PFSK-1 (cell line): ENCODE data around the gene CRIP2.

Source experiments
- FOXP2 ChIP-seq: optimal IDR thresholded peaks from 2 replicates; pipeline ENCODE3; 2011; ENCODE audit warnings: borderline replicate concordance, control low read depth, inconsistent platforms; ENCODE audit not compliant: insufficient read depth; ENCODE audit errors: extremely low read length, extremely low read depth
- POLR2AphosphoS5 ChIP-seq: IDR thresholded peaks from 2 replicates; pipeline ENCODE4 v1.6.1; 2012; ENCODE audit warnings: low read depth, mild to moderate bottlenecking, control low read depth, low read length, moderate library complexity
- REST ChIP-seq, 2 experiments: IDR thresholded peaks; 2 replicates each; pipeline versions ENCODE4 v1.6.1 to v1.8.0; 2011 to 2012; ENCODE audit warnings: low read depth in 2 of 2, low read length in 2 of 2, control low read depth in 1 of 2, inconsistent platforms in 1 of 2, mild to moderate bottlenecking in 1 of 2, moderate library complexity in 1 of 2; ENCODE audit not compliant: insufficient read depth in 1 of 2
- SIN3A ChIP-seq: IDR thresholded peaks from 2 replicates; pipeline ENCODE4 v1.6.1; 2012; ENCODE audit warnings: mild to moderate bottlenecking, low read length, moderate library complexity, borderline replicate concordance; ENCODE audit not compliant: insufficient read depth
- TAF1 ChIP-seq: IDR thresholded peaks from 2 replicates; pipeline ENCODE4 v1.6.1; 2012; ENCODE audit warnings: low read length, control low read depth, borderline replicate concordance; ENCODE audit not compliant: insufficient read depth

CRIP2 gene

DNA sequence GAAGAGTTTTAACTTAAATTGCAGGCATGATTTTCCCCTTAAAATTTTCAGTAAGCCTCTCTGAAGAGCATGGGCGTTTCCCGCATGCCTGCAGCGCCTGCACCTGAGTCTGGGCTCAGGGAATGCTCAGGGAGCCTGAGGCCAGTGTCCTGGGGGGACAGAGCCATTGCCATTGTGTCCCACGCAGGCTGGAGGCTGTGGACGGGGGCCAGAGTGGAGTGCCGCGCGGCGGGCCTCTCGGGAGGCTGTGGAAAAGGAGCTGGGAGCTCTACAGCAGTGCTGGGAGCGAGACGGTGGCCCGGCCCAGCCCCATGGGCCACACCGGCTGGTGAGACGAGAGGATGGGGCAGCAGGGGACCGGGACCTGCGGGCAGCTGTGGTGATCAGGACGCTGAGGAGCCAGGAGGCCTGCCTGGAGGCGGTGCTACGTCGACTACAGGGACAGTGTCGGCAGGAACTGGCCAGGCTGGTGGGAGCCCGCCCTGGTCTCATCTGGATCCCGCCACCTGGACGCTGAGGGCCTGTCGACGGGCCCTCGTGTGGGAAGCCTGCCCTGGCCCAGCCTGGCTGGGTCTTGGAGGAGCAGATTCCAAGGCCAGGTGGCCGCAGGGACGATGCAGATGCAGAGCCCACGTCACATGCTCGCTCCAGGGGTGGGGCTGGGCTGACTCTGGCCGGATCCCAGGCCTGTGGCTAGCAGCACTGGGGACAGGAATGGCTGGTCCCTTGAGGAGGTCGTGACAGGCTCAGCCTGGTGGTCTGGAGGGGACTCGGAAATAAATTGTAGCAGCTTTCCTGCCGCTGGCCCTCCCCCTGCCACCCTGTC, 24.0 kb downstream of the CRIP2 start:
- TF ChIP-seq TAF1: no peak
- no peak for TF ChIP-seq POLR2AphosphoS5
- no peak for TF ChIP-seq SIN3A
- TF ChIP-seq REST (IDR thresholded peaks at IDR 0.05; ENCODE audit: insufficient read depth in 1 of 2, low read depth in 2 of 2, low read length in 2 of 2): no peak
- no peak for TF ChIP-seq FOXP2

DNA sequence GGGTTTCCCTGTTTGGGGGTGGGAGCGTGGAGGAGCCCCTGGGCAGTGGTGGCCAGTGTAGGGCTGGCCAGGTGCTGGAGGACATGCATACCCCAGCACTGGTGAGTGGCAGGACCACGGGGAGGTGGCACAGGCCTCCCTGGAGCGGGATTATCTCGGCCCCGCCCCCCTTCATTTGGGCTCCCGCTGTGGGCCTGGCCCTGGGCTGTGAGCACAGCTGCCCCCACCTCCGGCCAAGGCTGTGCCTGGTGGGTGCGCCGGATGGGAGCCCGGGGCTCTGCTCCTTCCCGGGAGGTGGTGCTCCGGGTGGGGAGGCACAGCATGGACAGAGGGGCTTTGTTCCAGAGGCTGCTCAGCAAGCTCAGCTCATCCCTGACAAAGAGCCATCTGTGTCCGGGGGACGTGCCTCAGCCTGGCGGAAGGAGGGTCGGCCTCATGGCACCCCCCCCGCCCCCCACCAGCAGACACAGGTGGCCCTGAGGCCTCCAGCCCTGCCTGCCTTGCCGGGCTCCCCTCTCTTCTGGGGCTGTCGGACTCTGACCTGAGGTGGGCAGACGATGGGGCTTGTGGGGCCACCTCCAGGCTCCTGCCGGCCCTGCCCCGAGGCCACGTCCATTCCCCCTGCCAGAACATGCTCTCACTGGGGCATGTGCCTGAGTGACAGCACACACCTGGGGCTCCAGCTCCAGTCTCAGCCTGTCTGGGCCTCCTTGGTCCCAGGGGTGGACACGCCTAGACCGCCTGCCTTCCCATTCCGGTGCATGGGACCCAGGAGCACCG, 24.8 kb downstream of the CRIP2 start:
- TF ChIP-seq POLR2AphosphoS5: no peak
- TF ChIP-seq SIN3A: no peak
- TF ChIP-seq REST (IDR thresholded peaks at IDR 0.05; ENCODE audit: insufficient read depth in 1 of 2, low read depth in 2 of 2, low read length in 2 of 2): no peak
- TF ChIP-seq TAF1: no peak
- TF ChIP-seq FOXP2: no peak

DNA sequence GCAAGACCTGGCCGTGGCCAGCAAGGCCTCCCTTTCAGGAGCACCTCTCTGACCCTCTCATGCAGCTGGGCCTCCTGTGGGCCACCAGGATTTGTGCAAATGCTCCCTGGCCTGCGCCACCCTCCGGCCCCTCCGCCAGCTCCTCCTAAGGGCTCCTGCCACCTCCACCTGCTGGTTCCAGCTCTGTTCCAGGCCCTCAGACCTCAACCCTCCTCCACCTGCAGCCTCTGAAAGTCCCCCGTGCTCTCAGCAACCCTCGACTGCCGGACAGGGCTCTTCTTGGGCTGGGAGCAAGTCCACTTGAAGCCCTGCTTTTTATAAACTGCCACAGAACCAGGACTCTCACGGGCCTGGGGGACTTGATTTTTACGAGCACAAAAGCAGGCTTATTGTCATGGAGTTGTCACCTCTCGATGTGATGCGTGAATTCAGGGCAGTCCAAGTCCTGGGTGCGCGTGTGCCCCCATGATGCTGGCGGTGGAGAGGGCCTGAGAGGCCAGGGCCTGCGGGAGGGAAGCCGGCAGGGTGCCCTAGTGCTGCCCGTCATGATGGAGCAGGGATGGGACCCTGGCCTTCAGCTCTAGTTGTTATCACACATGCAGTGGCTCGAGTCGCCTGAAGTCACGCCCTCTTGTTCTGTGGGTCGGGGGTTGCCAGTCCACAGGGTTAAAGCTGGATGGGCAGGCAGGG, 25.6 kb downstream of the CRIP2 start:
- TF ChIP-seq POLR2AphosphoS5: no peak
- TF ChIP-seq FOXP2: no peak
- TF ChIP-seq SIN3A: no peak
- TF ChIP-seq TAF1: no peak
- TF ChIP-seq REST (IDR thresholded peaks at IDR 0.05; ENCODE audit: insufficient read depth in 1 of 2, low read depth in 2 of 2, low read length in 2 of 2): no peak

- TF ChIP-seq SIN3A: no peak
- TF ChIP-seq REST (IDR thresholded peaks at IDR 0.05; ENCODE audit: insufficient read depth in 1 of 2, low read depth in 2 of 2, low read length in 2 of 2): no peak
- no peak for TF ChIP-seq POLR2AphosphoS5
- no peak for TF ChIP-seq TAF1
- TF ChIP-seq FOXP2: no peak
Measured at GRCh38 chr14:105500726-105501101, 26.1 kb downstream of the CRIP2 start.
